Liver (tissue), 3 donors: ENCODE measurements around the gene CDK16.

ENCODE experiments used
- ATF3 ChIP-seq: IDR thresholded peaks from 2 replicates; pipeline ENCODE4 v1.6.1; 2016; ENCODE audit warnings: antibody characterized with exemption
- REST ChIP-seq: IDR thresholded peaks from 2 replicates; pipeline ENCODE4 v1.6.1; 2016; ENCODE audit warnings: antibody characterized with exemption, mild to moderate bottlenecking
- SP1 ChIP-seq: IDR thresholded peaks from 2 replicates; pipeline ENCODE4 v1.6.1; 2018; ENCODE audit warnings: antibody characterized with exemption, mild to moderate bottlenecking
- YY1 ChIP-seq: IDR thresholded peaks from 2 replicates; pipeline ENCODE4 v1.6.1; 2016; ENCODE audit warnings: antibody characterized with exemption, mild to moderate bottlenecking
- ZBTB33 ChIP-seq: IDR thresholded peaks from 2 replicates; pipeline ENCODE4 v1.6.1; 2016; ENCODE audit warnings: antibody characterized with exemption
- TF ChIP-seq, protein P1 (sequence below): fragments of 150-350 bp; IDR thresholded peaks from 2 replicates; pipeline ENCODE4 v1.5.1; 2017; ENCODE audit warnings: improper control_type of control experiment, low read depth, low read length; ENCODE audit not compliant: missing input control
- donor health status: healthy.
- donor health status: healthy.

DNA sequence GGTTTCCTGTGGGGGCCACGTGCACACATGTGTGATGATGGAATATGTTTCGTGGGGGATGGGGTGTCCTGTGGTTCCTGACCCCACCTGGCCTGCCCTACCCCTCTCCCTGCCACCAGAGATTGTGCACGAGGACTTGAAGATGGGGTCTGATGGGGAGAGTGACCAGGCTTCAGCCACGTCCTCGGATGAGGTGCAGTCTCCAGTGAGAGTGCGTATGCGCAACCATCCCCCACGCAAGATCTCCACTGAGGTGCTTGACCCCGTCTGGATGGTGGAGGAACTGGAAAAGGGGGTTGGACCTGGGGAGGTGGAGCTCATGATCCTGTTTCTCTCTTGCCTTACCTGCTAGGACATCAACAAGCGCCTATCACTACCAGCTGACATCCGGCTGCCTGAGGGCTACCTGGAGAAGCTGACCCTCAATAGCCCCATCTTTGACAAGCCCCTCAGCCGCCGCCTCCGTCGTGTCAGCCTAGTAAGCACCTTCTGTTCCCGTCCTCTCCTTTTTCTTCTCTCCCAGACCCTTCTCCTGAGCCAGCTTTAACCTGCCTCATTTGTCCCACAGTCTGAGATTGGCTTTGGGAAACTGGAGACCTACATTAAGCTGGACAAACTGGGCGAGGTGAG lies 5.9 kb downstream of the CDK16 start:
- TF ChIP-seq ATF3 (no peak), REST (no peak), SP1 (no peak), YY1 (no peak), ZBTB33 (no peak)
- TF ChIP-seq, protein P1, sequence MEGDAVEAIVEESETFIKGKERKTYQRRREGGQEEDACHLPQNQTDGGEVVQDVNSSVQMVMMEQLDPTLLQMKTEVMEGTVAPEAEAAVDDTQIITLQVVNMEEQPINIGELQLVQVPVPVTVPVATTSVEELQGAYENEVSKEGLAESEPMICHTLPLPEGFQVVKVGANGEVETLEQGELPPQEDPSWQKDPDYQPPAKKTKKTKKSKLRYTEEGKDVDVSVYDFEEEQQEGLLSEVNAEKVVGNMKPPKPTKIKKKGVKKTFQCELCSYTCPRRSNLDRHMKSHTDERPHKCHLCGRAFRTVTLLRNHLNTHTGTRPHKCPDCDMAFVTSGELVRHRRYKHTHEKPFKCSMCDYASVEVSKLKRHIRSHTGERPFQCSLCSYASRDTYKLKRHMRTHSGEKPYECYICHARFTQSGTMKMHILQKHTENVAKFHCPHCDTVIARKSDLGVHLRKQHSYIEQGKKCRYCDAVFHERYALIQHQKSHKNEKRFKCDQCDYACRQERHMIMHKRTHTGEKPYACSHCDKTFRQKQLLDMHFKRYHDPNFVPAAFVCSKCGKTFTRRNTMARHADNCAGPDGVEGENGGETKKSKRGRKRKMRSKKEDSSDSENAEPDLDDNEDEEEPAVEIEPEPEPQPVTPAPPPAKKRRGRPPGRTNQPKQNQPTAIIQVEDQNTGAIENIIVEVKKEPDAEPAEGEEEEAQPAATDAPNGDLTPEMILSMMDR: no peak
